ENCODE data around the gene FYN. TPM values are rescaled to one million over a fixed set of nuclear protein-coding genes. Genes with fewer than 3 reads are reported as not detected.

FYN gene
- total RNA-seq, 1 experiment from 2014 or later: 37.8 TPM

DNA sequence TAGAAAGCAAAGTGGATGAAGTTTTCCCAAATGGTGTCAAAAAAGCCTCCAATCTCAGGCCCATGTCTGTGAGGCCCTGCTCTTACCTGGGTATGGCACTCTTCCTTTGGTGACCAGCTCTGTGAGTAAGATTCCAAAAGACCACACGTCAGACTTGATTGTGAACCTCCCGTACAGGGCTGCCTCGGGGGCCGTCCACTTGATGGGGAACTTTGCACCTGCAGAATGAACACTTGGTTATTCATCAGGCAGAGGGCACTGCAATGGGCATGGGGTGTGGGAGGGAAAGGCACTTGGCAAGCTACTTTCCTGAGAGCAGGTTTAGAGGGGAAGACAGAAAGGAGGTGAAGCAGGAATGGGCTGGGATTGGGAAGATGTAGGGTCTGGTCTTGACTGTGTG lies 198.8 kb downstream of the FYN start:
- TF ChIP-seq, protein P1, sequence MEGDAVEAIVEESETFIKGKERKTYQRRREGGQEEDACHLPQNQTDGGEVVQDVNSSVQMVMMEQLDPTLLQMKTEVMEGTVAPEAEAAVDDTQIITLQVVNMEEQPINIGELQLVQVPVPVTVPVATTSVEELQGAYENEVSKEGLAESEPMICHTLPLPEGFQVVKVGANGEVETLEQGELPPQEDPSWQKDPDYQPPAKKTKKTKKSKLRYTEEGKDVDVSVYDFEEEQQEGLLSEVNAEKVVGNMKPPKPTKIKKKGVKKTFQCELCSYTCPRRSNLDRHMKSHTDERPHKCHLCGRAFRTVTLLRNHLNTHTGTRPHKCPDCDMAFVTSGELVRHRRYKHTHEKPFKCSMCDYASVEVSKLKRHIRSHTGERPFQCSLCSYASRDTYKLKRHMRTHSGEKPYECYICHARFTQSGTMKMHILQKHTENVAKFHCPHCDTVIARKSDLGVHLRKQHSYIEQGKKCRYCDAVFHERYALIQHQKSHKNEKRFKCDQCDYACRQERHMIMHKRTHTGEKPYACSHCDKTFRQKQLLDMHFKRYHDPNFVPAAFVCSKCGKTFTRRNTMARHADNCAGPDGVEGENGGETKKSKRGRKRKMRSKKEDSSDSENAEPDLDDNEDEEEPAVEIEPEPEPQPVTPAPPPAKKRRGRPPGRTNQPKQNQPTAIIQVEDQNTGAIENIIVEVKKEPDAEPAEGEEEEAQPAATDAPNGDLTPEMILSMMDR (IDR thresholded peaks at IDR 0.05; ENCODE audit: unreplicated experiment): no peak
- DNase-seq (ENCODE audit: unreplicated experiment): no peak
- no peak overlapping the region for H3K27ac Mint-ChIP-seq (ENCODE audit: low read depth, unreplicated experiment)
- ChIA-PET CTCF (no interaction called here), POLR2A (interaction anchor here (0.6 kb wide), 1 partner anchor 71 kb away, joined by 3 read pairs; no protein-coding TSS in a partner anchor)
- no peaks in the 10 kb centered on the region for H3K27me3 Mint-ChIP-seq (ENCODE audit: insufficient read depth, unreplicated experiment)
- no TSS peak for BruUV-seq (replicated peaks)
- intact Hi-C loops (cut with micrococcal nuclease): no loop called here
- no peaks in the 10 kb centered on the region for H3K9me3 Mint-ChIP-seq (ENCODE audit: unreplicated experiment)
- no peaks in the 10 kb centered on the region for H3K36me3 Mint-ChIP-seq (ENCODE audit: insufficient read depth, unreplicated experiment)
- H3K4me3 Mint-ChIP-seq (ENCODE audit: unreplicated experiment): no peak overlapping the region
- no peaks in the 10 kb centered on the region for H3K4me1 Mint-ChIP-seq (ENCODE audit: insufficient read depth, unreplicated experiment)

DNA sequence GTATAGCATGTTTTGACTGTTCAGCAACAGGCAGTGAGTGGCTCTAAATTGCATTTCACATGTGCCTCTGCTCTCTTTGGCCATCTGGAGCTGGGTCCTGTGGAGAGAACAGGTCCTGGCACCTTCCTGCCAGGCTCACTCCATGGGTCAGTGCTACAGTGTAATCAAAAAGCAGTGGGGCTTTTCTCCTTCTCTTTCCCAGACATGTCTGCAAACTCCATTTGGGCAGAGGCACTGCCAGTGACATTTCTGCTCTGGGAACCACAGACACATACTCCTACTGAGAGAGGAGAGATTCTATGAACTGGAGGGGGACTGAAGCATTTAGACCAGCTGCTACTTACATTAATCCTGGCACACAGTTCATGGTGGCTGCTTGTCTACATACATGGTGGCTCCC lies 199.3 kb downstream of the FYN start:
- H3K27me3 Mint-ChIP-seq (ENCODE audit: insufficient read depth, unreplicated experiment): no peaks in the 10 kb centered on the region
- H3K27ac Mint-ChIP-seq (ENCODE audit: low read depth, unreplicated experiment): no peak overlapping the region
- BruUV-seq (replicated peaks): no TSS peak
- intact Hi-C loops (cut with micrococcal nuclease): no loop called here
- ChIA-PET POLR2A (interaction anchor here (0.6 kb wide), 1 partner anchor 70 kb away, joined by 3 read pairs; no protein-coding TSS in a partner anchor), CTCF (interaction anchor here (0.7 kb wide), 1 partner anchor 108 kb away, joined by 3 read pairs; no protein-coding TSS in a partner anchor)
- H3K4me1 Mint-ChIP-seq (ENCODE audit: insufficient read depth, unreplicated experiment): no peaks in the 10 kb centered on the region
- H3K36me3 Mint-ChIP-seq (ENCODE audit: insufficient read depth, unreplicated experiment): no peaks in the 10 kb centered on the region
- no peak overlapping the region for H3K4me3 Mint-ChIP-seq (ENCODE audit: unreplicated experiment)
- DNase-seq (ENCODE audit: unreplicated experiment): no peak
- TF ChIP-seq, protein P1 (IDR thresholded peaks at IDR 0.05; ENCODE audit: unreplicated experiment): no peak
- no peaks in the 10 kb centered on the region for H3K9me3 Mint-ChIP-seq (ENCODE audit: unreplicated experiment)

DNA sequence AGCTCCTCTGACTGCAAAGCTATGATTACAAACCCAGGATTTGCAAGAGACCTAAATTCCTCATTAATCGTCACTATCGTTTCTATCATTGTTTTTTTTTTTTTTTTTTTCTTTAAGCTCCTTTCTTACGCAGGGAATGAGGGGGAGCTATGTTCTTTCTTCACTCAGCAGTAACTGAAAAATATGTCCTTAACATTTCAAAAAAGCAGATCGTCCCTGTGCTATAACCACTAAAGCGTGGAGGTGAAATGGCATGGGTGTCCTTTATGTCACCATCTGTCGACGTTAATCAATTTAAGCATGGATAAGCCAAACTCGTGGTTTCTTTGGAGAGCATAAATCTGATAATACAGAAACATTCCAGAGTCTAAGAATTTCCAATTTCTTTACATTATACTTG lies 199.7 kb downstream of the FYN start:
- Mint-ChIP-seq H3K4me1 (ENCODE audit: insufficient read depth, unreplicated experiment) (no peaks in the 10 kb centered on the region), H3K9me3 (ENCODE audit: unreplicated experiment) (no peaks in the 10 kb centered on the region), H3K27ac (ENCODE audit: low read depth, unreplicated experiment) (no peak overlapping the region), H3K36me3 (ENCODE audit: insufficient read depth, unreplicated experiment) (no peaks in the 10 kb centered on the region), H3K4me3 (ENCODE audit: unreplicated experiment) (no peak overlapping the region), H3K27me3 (ENCODE audit: insufficient read depth, unreplicated experiment) (no peaks in the 10 kb centered on the region)
- intact Hi-C loops (cut with micrococcal nuclease): no loop called here
- ChIA-PET CTCF (interaction anchor here (0.7 kb wide), 1 partner anchor 108 kb away, joined by 3 read pairs; no protein-coding TSS in a partner anchor), POLR2A (no interaction called here)
- no TSS peak for BruUV-seq (replicated peaks)
- TF ChIP-seq, protein P1 (IDR thresholded peaks at IDR 0.05; ENCODE audit: unreplicated experiment): no peak
- no peak for DNase-seq (ENCODE audit: unreplicated experiment)

DNA sequence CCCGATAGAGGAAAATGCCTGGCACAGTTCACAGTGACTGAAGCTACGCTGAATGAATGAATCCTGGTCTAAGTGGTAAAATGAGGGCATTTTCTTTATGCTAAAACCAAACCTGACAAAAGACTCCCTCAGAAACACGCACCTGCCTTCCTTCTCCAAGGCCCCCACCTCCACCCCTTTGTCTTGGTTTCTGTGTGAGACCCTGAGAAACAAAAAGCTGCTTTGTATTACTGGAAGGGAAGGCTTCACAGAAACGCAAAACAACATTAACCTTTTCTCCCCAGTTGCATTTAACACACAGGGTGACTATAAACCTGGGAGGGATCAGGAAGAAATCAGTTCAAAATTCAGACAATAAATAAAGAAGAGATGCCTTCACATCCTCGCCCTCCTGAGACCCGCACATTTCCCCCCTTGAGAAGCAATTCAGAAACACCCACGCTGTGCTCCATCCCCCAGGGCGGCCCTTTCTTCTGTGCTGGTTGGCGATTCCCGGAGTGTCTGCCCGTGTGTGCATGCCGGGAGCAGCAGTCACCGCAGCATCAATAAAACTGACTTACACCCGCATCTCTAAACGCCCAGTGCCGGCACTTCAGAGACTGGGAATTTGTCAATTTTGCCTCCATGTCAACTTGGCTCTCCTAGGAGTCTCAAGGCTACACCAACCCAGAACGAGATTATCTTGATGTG lies 200.3 kb downstream of the FYN start:
- intact Hi-C loops (cut with micrococcal nuclease): no loop called here
- Mint-ChIP-seq H3K4me3 (ENCODE audit: unreplicated experiment) (no peak overlapping the region), H3K27me3 (ENCODE audit: insufficient read depth, unreplicated experiment) (no peaks in the 10 kb centered on the region), H3K4me1 (ENCODE audit: insufficient read depth, unreplicated experiment) (no peaks in the 10 kb centered on the region), H3K27ac (ENCODE audit: low read depth, unreplicated experiment) (no peak overlapping the region), H3K9me3 (ENCODE audit: unreplicated experiment) (no peaks in the 10 kb centered on the region), H3K36me3 (ENCODE audit: insufficient read depth, unreplicated experiment) (no peaks in the 10 kb centered on the region)
- ChIA-PET POLR2A (no interaction called here), CTCF (no interaction called here)
- DNase-seq (ENCODE audit: unreplicated experiment): no peak
- no TSS peak for BruUV-seq (replicated peaks)
- TF ChIP-seq, protein P1 (IDR thresholded peaks at IDR 0.05; ENCODE audit: unreplicated experiment): no peak
